Pancreas (tissue), 10 donors: ENCODE measurements around the gene SPINDOC. TPM values are rescaled to one million over a fixed set of nuclear protein-coding genes. Genes with fewer than 3 reads are reported as not detected.
A peak's percentile ranks its signal among the peaks of the same experiment; 100 is the strongest.

Experiments used
- ATAC-seq, 4 donors: fragments of 200-7000 bp; cut with Tn5 transposase; one replicate each; pipeline versions ENCODE4 v1.8.0 to v1.9.1; 2020; ENCODE audit warnings: mild to moderate bottlenecking in 4 of 4, moderate library complexity in 4 of 4
- DNase-seq, 6 donors: peaks; one replicate each; pipeline ENCODE4 v3.0.0-alpha.2; 2020
- FAIRE-seq: peaks from 2 replicates; lab custom pipeline; 2012; peaks lifted over from hg19 to GRCh38; lab: Jason Lieb, UNC
- H3K27ac ChIP-seq, 4 donors: fragments of 200-600 bp; sonication (generic); 1 replicate in 3 of 4; 2 replicates in 1 of 4; pipeline versions ENCODE4 v1.5.0 to v1.8.0; 2020
- H3K27me3 ChIP-seq, 4 donors: fragments of 200-600 bp; one replicate each; pipeline ENCODE4 v1.8.0; 2021
- H3K36me3 ChIP-seq, 3 donors: fragments of 200-600 bp; sonication (generic) in 1 of 3; one replicate each; pipeline versions ENCODE4 v1.5.0 to v1.8.0; 2020 to 2021
- H3K4me1 ChIP-seq, 3 donors: fragments of 200-600 bp; one replicate each; pipeline ENCODE4 v1.8.0; 2021
- H3K4me3 ChIP-seq, 4 donors: fragments of 200-600 bp; sonication (generic) in 2 of 4; one replicate each; pipeline versions ENCODE4 v1.5.0 to v1.8.0; 2020 to 2021
- H3K9me3 ChIP-seq, 4 donors: fragments of 200-600 bp; one replicate each; pipeline ENCODE4 v1.8.0; 2021
- CTCF ChIP-seq, 4 donors: fragments of 200-600 bp; sonication (generic) in 3 of 4; IDR thresholded peaks; one replicate each; pipeline versions ENCODE4 v1.5.0 to v1.8.0; 2021; ENCODE audit warnings: antibody characterized with exemption in 4 of 4
- WGBS, 2 donors: extraction: QIAGEN DNeasy Blood & Tissue Kit; methylation state at CpG; one replicate each; pipeline ENCODE4 v1.1.7; 2013; 5-methylcytosine and 5-hydroxymethylcytosine counted together
- intact Hi-C, 3 donors: fragments of 100-400 bp; cut with DNase I; formaldehyde crosslinking; loops; one replicate each; pipeline versions ENCODE4 v1.11.1 to v1.14.2; 2022
- polyA plus RNA-seq, 2 donors: library from polyadenylated mRNA; stranded (reverse); fragments of 200-250 nt; gene quantifications; one replicate each; pipeline ENCODE4 v1.2.3, GENCODE V29; 2013
- total RNA-seq, 6 donors: library from RNA; stranded (reverse); fragmentation: NEBNext Ultra II Directional in 4 of 6; extraction: Animal tissue kit (Norgen Biotek cat#: 25700) in 4 of 6; gene quantifications; one replicate each; pipeline versions ENCODE4 v1.2.1 to v1.2.4, GENCODE V29; 2021 to 2023
- donor health status: healthy with polysubstance abuse.
- donor health status: DM: no; HTN: no; CAD: no; lungs with moderate emphysema.
- donor health status: DM: no; HTN: no; CAD: no.
- donor health status: control.
- donor health status: control.
- donor health status: Bipolar disorder and iron deficiency.
- donor health status: DM: yes; HTN: yes; CAD: no.
- donor health status: DM: no; HTN: no; CAD: no.
- donor health status: DM: no; HTN: no; CAD: no.
- donor health status: DM: yes; HTN: yes; CAD: no.

SPINDOC gene
- total and polyA plus RNA-seq, 8 donors = 2.5 to 8.3 (median 4.4) TPM

- peak overlapping the region in 2 of 4 donors; percentile 52 to 85 for H3K27ac ChIP-seq
- H3K36me3 ChIP-seq = no peaks in the 10 kb centered on the region
- H3K4me1 ChIP-seq = peaks cover 60 to 87% (median 83%) of the 10 kb centered on the region in 3 donors
- no peak for TF ChIP-seq CTCF (IDR thresholded peaks at IDR 0.05)
- H3K27me3 ChIP-seq = no peaks in the 10 kb centered on the region
- 72 to 74% methylated on average over 4 of the region's 4 CpGs for WGBS, 2 donors
- ATAC-seq (no peak), DNase-seq (no peak), FAIRE-seq (no peak)
- intact Hi-C loops = loop anchor here in 1 of 3 donors (5.0 kb wide), 1 partner anchor 42 kb away; no protein-coding TSS in a partner anchor
- H3K9me3 ChIP-seq = no peaks in the 10 kb centered on the region
- H3K4me3 ChIP-seq = no peak overlapping the region
These were observed 31.6 kb downstream of the SPINDOC start for GRCh38 chr11:63844836-63845235.

- intact Hi-C loops = no loop called here
- H3K27ac ChIP-seq = peak overlapping the region in 2 of 4 donors; percentile 52 to 85
- 44 to 46% methylated on average over 2 of the region's 2 CpGs for WGBS, 2 donors
- no peak for DNase-seq
- no peaks in the 10 kb centered on the region for H3K36me3 ChIP-seq
- H3K27me3 ChIP-seq = no peaks in the 10 kb centered on the region
- peak in 1 of 4 donors; percentile 2 for ATAC-seq
- no peak overlapping the region for H3K4me3 ChIP-seq
- peaks cover 62 to 90% (median 84%) of the 10 kb centered on the region in 3 donors for H3K4me1 ChIP-seq
- H3K9me3 ChIP-seq = no peaks in the 10 kb centered on the region
- no peak for FAIRE-seq
- TF ChIP-seq CTCF (IDR thresholded peaks at IDR 0.05) = no peak
These were observed 32.0 kb downstream of the SPINDOC start for GRCh38 chr11:63845303-63845702.

- intact Hi-C loops = no loop called here
- TF ChIP-seq CTCF (IDR thresholded peaks at IDR 0.05) = no peak
- H3K27ac ChIP-seq = peak overlapping the region in 2 of 4 donors; percentile 52 to 85
- WGBS, 2 donors = 49 to 63% methylated on average over 7 of the region's 7 CpGs
- H3K9me3 ChIP-seq = no peaks in the 10 kb centered on the region
- no peak for DNase-seq
- ATAC-seq = no peak
- no peak overlapping the region for H3K4me3 ChIP-seq
- FAIRE-seq = no peak
- no peaks in the 10 kb centered on the region for H3K27me3 ChIP-seq
- no peaks in the 10 kb centered on the region for H3K36me3 ChIP-seq
- peaks cover 67 to 93% (median 88%) of the 10 kb centered on the region in 3 donors for H3K4me1 ChIP-seq
These were observed 32.7 kb downstream of the SPINDOC start for GRCh38 chr11:63845911-63846310.

- H3K27ac ChIP-seq = peak overlapping the region; percentile 57 to 92 (median 83)
- peaks cover 70 to 90% (median 88%) of the 10 kb centered on the region in 3 donors for H3K4me1 ChIP-seq
- intact Hi-C loops = no loop called here
- 76 to 83% methylated on average over 6 of the region's 6 CpGs for WGBS, 2 donors
- peak overlapping the region in 1 of 4 donors; percentile 6 for H3K4me3 ChIP-seq
- DNase-seq = no peak
- TF ChIP-seq CTCF (IDR thresholded peaks at IDR 0.05) = no peak
- ATAC-seq = no peak
- no peaks in the 10 kb centered on the region for H3K27me3 ChIP-seq
- H3K9me3 ChIP-seq = no peaks in the 10 kb centered on the region
- H3K36me3 ChIP-seq = no peaks in the 10 kb centered on the region
- no peak for FAIRE-seq
These were observed 33.6 kb downstream of the SPINDOC start for GRCh38 chr11:63846897-63847296.

GRCh38 chr11:63847363-63847762, 34.1 kb downstream of the SPINDOC start:
- no peaks in the 10 kb centered on the region for H3K9me3 ChIP-seq
- peak overlapping the region; percentile 57 to 92 (median 83) for H3K27ac ChIP-seq
- intact Hi-C loops = no loop called here
- no peaks in the 10 kb centered on the region for H3K36me3 ChIP-seq
- no peak for TF ChIP-seq CTCF (IDR thresholded peaks at IDR 0.05)
- WGBS, 2 donors = 16 to 26% methylated on average over 3 of the region's 3 CpGs
- ATAC-seq = peak; percentile 84 to 89 (median 88)
- no peaks in the 10 kb centered on the region for H3K27me3 ChIP-seq
- peak in 4 of 6 donors; percentile 77 to 86 (median 84) for DNase-seq
- H3K4me1 ChIP-seq = peaks cover 66 to 86% (median 85%) of the 10 kb centered on the region in 3 donors
- FAIRE-seq = no peak
- peak overlapping the region in 1 of 4 donors; percentile 6 for H3K4me3 ChIP-seq
